Measurements from ENCODE around the gene CCDC175. TPM values are rescaled to one million over a fixed set of nuclear protein-coding genes. Genes with fewer than 3 reads are reported as not detected.

CCDC175 gene
- total and polyA plus RNA-seq, 2 experiments from 2014 or later: not detected

- Histone ChIP-seq H3K27me3 (no peaks in the 10 kb centered on the region), H3K36me3 (no peaks in the 10 kb centered on the region), H3K27ac (no peak overlapping the region), H3K4me3 (no peak overlapping the region), H3K9me3 (ENCODE audit: low read depth) (no peaks in the 10 kb centered on the region), H3K4me1 (ENCODE audit: low read depth) (no peaks in the 10 kb centered on the region)
- no peak for TF ChIP-seq CTCF (IDR thresholded peaks at IDR 0.05; ENCODE audit: low read depth, low read length)
- no peak for DNase-seq (ENCODE audit: low read depth in 1 of 2, low spot score in 1 of 2)
Measured at GRCh38 chr14:59566296-59566695, 10.3 kb downstream of the CCDC175 start.

- Histone ChIP-seq H3K4me3 (no peak overlapping the region), H3K27me3 (no peaks in the 10 kb centered on the region), H3K9me3 (ENCODE audit: low read depth) (no peaks in the 10 kb centered on the region), H3K4me1 (ENCODE audit: low read depth) (no peaks in the 10 kb centered on the region), H3K27ac (no peak overlapping the region), H3K36me3 (no peaks in the 10 kb centered on the region)
- no peak for TF ChIP-seq CTCF (IDR thresholded peaks at IDR 0.05; ENCODE audit: low read depth, low read length)
- DNase-seq (ENCODE audit: low read depth in 1 of 2, low spot score in 1 of 2): no peak
Measured at GRCh38 chr14:59565087-59565486, 11.5 kb downstream of the CCDC175 start.

- no peaks in the 10 kb centered on the region for H3K9me3 ChIP-seq (ENCODE audit: low read depth)
- H3K4me1 ChIP-seq (ENCODE audit: low read depth): no peaks in the 10 kb centered on the region
- no peaks in the 10 kb centered on the region for H3K27me3 ChIP-seq
- no peaks in the 10 kb centered on the region for H3K36me3 ChIP-seq
- H3K4me3 ChIP-seq: no peak overlapping the region
- H3K27ac ChIP-seq: no peak overlapping the region
- no peak for DNase-seq (ENCODE audit: low read depth in 1 of 2, low spot score in 1 of 2)
- no peak for TF ChIP-seq CTCF (IDR thresholded peaks at IDR 0.05; ENCODE audit: low read depth, low read length)
Measured at GRCh38 chr14:59564366-59564765, 12.2 kb downstream of the CCDC175 start.

- Histone ChIP-seq H3K36me3 (no peaks in the 10 kb centered on the region), H3K9me3 (ENCODE audit: low read depth) (no peaks in the 10 kb centered on the region), H3K4me1 (ENCODE audit: low read depth) (no peaks in the 10 kb centered on the region), H3K4me3 (no peak overlapping the region), H3K27me3 (no peaks in the 10 kb centered on the region), H3K27ac (no peak overlapping the region)
- DNase-seq (ENCODE audit: low read depth in 1 of 2, low spot score in 1 of 2): no peak
- no peak for TF ChIP-seq CTCF (IDR thresholded peaks at IDR 0.05; ENCODE audit: low read depth, low read length)
Measured at GRCh38 chr14:59547310-59547709, 29.3 kb downstream of the CCDC175 start.

- TF ChIP-seq CTCF (IDR thresholded peaks at IDR 0.05; ENCODE audit: low read depth, low read length): no peak
- no peaks in the 10 kb centered on the region for H3K27me3 ChIP-seq
- H3K4me1 ChIP-seq (ENCODE audit: low read depth): no peaks in the 10 kb centered on the region
- H3K27ac ChIP-seq: no peak overlapping the region
- no peak for DNase-seq (ENCODE audit: low read depth in 1 of 2, low spot score in 1 of 2)
- no peaks in the 10 kb centered on the region for H3K9me3 ChIP-seq (ENCODE audit: low read depth)
- no peak overlapping the region for H3K4me3 ChIP-seq
- H3K36me3 ChIP-seq: no peaks in the 10 kb centered on the region
Measured at GRCh38 chr14:59543873-59544272, 32.7 kb downstream of the CCDC175 start.

GRCh38 chr14:59541731-59542130 lies 34.9 kb downstream of the CCDC175 start:
- no peak for DNase-seq (ENCODE audit: low read depth in 1 of 2, low spot score in 1 of 2)
- H3K9me3 ChIP-seq (ENCODE audit: low read depth): no peaks in the 10 kb centered on the region
- H3K27me3 ChIP-seq: no peaks in the 10 kb centered on the region
- H3K36me3 ChIP-seq: no peaks in the 10 kb centered on the region
- H3K4me3 ChIP-seq: no peak overlapping the region
- TF ChIP-seq CTCF (IDR thresholded peaks at IDR 0.05; ENCODE audit: low read depth, low read length): no peak
- H3K4me1 ChIP-seq (ENCODE audit: low read depth): no peaks in the 10 kb centered on the region
- no peak overlapping the region for H3K27ac ChIP-seq
